ENCODE data around the gene C22orf23.

The C22orf23 gene

DNA sequence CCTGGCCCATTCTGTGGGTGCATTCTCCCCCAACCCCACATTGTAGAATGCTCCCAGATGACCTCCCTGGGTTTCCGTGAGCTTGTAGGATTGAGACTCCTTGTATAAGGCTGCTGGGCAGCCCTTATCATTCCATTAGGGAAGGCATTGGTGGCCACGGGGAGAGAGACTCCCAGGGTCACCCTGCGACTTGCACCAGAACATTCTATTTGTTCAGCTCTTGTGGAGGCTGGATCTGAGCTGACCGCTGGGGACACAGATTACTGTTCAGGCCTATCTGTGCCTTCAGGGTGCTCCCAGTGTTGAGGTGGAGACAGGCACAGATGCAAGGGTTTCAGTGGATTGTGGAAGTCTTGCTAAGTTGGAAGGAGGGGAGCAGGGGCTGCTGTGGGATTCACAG is 29.5 kb downstream of the C22orf23 start:
- no peak for DNase-seq

DNA sequence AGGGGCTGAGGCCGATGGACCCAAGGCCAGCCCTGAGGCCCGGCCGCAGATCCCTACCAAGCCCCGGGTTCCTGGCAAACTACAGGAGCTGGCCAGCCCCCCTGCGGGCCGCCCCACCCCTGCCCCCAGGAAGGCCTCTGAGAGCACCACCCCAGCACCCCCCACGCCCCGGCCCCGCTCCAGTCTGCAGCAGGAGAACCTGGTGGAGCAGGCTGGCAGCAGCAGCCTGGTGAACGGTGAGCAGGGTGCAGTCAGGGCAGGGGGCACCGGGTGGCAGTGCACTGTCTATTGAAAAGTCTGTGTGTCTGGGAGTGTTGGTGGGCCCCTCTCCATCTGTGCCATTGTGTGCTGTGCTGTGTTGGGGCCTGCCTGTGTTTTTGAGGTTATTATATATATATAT is 31.2 kb downstream of the C22orf23 start:
- DNase-seq = no peak

GRCh38 chr22:37920126-37920525 is 33.3 kb downstream of the C22orf23 start:
- DNase-seq = no peak

DNA sequence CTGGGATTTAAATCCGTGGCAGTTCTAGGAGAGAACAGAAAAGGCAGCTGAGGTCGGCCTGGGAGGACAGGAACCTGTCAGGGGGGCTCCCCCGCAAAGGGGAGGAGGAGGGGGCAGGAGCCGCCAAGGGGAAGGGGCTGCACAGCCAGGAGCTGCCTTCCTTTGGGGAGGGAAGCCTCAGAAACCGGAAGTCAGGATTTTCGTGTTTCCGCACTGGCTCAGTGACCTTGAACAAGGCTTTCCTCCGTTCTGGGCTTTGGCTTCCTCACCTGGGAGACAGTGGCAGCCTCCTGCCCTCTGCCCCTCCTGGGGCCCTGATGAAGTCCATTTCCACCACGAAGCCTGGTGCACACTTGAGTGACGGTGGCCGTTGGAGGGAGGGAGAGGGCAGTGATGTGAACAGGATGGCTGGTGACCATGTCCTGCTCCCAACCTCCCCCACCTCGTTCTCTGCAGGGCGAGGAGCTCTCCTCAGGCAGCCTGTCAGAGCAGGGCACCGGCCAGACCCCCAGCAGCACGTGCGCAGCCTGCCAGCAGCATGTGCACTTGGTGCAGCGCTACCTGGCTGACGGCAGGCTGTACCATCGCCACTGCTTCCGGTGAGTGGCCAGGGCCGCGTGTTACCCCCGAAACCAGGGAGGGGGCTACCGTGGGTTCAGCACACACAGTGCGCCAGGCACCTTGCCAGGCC is 34.7 kb downstream of the C22orf23 start:
- DNase-seq = no peak

DNA sequence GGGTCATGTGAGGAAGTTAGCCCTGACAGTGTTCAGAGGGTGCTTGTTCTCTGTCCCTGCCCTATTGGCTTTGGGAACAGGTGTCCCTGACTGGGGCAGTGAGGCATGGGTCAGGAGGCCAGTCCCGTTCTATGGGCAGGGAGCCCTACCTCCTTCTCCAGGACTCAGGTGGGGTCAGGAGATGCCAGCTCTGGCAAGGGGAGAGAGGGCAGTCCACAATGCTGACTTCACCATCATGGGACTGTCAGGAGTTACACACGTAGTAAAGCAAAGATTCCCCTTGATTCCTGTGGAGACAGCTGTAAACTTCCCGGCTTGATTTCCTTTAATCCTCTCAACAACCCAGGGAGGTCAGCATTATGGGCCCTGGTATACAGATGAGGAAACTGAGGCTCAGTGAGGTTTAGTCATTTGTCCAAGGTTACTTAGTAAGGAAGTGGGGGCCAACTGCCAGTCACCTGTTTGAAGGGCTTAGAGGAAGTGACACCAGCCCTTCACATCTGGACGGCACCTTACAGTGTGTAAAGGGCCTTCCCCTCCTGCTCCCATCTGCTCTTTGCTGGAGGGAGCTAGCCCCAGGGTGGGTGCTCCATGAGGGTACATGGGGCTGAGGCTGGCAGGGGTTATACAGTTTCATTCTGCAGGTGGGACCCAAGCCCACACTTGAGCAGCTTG is 35.4 kb downstream of the C22orf23 start:
- DNase-seq = no peak

- DNase-seq = no peak
Observed at GRCh38 chr22:37916311-37916710, 37.1 kb downstream of the C22orf23 start.

GRCh38 chr22:37913233-37913721 is 40.1 kb downstream of the C22orf23 start:
- no peak for DNase-seq

DNA sequence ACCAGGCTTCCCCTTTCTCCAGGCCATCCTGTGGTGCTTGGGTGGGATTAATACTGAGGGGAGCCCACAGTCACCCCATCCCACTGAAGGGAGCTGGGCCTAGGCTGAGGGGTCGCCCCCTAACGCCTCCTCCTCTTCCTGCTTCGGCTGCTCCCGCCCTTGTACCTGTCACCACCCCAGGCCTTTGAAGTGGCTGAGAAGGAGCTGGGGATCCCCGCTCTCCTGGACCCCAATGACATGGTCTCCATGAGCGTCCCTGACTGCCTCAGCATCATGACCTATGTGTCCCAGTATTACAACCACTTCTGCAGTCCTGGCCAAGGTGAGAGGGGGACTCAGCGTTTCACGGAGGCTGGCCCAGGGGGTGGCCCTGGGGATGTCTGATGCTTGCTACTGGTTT is 41.2 kb downstream of the C22orf23 start:
- DNase-seq = no peak

DNA sequence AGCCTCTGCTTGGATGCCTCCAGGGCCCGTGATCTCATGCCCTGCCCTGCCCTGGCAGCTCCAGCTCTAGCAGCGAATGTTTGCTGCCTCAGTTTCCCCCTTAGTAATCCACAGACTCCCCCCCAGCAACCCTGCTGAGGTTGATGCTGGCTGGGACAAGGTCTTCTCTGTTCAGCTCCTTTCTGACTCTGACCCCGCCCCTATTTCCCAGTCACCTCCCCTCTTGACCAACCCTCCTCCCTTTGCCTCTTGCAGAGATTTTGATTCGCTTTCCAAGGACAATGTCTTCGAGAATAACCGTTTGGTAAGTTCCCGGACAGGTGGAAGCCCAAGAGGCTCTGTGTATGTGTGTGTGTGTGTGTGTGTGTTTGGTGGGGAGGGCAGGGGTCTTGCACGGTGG is 41.7 kb downstream of the C22orf23 start:
- DNase-seq = no peak

- no peak for DNase-seq
Observed at GRCh38 chr22:37910890-37911672, 42.3 kb downstream of the C22orf23 start.

- no peak for DNase-seq
Observed at GRCh38 chr22:37909766-37910165, 43.6 kb downstream of the C22orf23 start.

DNA sequence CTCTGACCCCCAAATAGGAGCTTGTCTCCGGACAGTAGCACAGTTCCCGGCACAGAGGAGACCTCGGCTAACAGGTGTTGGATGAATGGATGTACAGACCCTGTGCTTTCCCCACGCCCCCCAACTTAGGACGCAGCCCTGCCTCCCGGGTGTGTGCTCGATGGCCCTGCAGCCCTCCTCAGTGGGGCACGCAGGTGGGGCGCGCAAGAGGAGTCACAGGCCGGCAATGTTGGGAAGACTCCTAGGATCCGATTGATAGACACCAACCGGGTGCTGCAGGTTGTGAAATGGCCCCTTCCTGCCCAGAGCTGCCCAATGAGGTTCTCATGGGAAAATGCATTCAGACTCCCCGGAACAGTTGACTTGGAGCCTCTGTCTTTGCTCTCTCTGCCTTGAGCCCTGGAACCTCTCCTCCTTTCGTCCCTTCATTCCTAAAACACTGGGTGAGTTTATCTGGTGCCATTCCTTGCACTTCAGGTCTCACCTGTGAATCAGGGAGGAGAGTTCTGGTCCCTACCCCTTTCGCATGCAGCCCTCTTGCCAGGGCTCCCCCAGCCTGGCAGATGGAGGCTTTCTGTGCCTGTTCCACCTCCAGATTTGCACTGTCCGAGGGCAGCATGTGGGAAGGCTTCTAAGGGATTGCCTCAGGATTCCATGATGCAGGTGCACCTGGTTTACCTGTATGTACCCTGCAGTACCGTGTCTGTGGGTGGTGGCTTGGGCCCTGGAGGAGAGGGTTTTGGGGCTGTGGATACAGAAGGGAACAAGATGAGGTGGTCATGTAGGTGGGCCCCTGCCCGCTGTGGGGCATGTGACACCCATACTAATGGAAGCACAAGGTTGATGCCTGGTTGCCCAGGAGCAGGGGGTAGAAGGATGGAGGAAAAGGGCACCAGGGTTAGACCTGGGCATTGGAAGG is 46.1 kb downstream of the C22orf23 start:
- no peak for DNase-seq

GRCh38 chr22:37906364-37907008 is 46.9 kb downstream of the C22orf23 start:
- DNase-seq = peak; percentile 17

DNA sequence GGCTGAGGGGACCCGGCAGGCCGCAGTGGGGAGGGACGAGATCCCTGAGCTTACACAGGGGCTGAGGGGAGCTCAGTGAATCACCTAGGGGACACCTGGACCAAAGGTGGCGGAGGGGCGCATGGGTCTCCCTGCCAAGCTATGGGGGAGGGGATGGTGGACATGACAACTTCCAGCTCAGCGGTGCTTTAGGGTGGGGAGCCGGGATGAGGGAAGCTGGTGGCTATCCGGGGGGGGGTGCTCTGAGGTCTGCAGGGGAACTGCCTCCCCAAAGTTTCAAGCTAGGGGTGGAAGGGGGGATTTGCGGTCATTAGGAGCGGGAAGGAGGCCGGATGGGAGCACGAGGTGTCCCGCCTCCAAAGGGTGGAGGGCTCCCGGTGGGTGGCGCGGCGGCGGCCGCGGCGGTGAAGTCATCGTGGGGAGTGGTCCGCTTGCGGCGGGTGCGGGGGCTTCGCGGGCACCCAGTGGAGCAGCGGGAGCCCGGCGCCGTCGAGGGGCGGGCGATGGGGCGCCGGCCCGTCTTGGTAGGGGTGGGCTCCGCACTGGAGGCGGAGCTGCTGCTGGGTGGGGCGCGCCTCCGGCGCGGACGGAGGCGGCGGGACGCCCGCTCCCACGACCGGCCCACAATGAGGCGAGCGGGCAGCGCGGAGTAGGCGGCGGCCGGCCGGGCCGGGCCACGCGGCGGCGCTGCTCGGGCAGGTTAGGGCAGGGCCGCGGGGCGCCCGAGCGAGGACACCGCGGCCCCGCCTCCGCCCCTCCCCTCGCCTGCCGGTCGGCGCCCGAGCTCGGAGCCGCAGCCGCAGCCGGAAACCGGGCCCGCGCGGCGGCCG is 47.7 kb downstream of the C22orf23 start, which contains the start of gene MICALL1:
Gene MICALL1, plus strand, starts transcription at position 764 of the 830 bp plus-strand sequence. CDS start 126 bp downstream, outside the sequence.
- DNase-seq = peak; percentile 43

DNA sequence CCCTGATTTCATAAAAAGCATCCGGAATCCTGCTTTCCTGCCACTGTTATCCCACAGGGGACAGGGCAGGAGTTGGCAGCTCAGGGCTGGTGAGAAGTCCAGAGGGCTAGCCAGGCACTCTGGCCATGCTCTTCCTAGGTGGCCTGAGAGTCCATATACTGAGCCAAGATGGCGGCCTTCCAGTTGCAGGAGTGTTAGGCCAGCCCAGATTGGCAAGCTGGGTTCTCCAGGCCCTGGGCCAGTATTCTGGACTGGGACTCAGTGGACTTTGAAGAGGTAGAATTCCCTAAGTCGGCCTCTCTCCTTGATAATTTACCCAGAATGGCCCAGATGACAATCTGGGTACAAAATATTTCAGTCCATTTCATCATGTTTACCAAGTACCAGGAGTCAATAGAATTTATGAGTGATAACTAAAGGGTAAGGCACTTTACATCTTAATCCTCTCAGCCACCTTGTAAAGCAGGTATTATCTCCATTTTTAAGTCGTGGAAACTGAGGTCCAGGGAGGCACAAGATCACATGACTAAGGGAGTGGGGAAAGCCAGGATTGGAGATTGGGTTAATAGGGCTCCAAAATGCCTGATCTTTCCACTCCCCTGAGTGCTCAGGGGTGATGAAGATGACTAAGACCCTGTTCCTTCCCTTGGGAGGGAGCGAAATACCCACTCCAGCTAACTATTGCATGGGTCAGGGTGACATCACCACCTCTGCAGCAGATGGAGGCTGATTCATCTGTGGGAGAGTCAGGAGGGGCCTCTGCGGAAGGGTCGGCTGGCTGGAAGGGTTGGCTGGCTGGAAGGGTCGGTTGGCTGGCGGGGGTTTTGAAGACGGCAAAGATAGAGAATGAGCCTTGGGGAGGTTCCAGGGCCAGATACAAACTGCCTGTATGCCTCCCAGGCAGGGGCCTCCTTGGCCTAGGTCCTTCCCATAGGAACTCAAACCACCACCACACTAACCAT is 48.5 kb downstream of the C22orf23 start:
- no peak for DNase-seq

DNA sequence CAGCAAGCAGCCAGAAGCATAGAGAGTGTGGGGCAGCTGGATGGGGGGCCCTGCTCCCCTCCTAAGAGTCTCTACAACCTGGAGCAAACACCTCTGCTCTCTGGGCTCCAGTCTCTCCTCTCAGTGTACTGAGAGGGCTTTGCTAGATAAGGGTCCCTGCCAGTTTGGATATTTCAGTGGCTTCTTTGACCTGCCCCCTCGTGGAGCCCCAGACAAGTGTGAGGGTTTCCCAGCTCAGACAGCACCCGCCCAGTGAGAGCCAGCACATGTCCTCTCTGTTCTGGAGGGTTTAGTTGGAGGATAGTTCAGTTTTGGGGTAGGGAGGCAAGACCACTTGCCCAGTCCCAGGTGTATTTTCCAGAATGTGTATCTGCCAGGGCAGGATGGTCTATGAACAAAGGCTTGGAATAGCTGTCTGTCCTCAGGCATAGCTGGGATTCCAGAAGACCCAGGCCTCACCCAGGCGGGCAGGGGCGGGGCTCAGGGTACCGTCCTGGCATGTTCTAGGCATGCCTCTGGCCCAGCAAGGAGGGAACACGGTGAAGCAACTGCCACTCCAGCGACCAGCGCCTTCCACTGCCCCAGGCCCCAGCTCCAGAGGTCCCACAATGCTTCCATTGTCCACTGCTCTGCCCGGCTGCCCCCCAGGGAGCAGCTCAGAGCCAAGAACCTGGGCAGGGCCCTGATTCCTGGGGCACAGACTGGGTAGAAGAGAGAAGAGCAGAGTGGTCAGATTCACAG is 54.8 kb downstream of the C22orf23 start:
- no peak for DNase-seq

- DNase-seq = no peak
Observed at GRCh38 chr22:37897807-37898206, 55.6 kb downstream of the C22orf23 start.

GRCh38 chr22:37896939-37897338 is 56.5 kb downstream of the C22orf23 start:
- DNase-seq = no peak

DNA sequence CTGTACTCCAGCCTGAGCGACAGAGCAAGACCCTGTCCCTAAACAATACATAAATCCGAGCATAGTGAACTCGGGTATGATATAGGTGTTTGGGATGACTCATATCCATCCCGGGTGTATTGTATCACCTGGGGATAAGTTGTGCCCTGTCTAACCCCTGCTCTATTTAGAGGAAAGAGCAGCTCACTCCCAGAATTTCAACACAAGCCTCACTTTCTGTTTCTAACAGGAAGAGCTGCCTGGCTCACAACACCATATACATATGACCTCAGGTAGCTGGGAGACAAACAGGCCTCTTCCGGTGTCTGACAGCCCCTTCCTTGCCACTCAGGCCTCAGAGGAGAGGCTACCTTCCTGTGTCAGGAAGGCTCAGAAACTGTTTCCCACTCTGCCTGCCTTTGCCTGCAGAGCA is 57.2 kb downstream of the C22orf23 start:
- DNase-seq = peak; percentile 12

Measured in activated CD4-positive, alpha-beta T cell treated with anti-CD3 and anti-CD28 coated beads for 1 hour (primary cell).